HG03064 (cell line): ENCODE data around the gene NOL11.
"Not testable (repeated sequence)": the region's sequence is repeated elsewhere in the genome, so short reads cannot be mapped to it uniquely, and the experiment has no call there.

Source experiments
- ATAC-seq: cut with Tn5 transposase; IDR thresholded peaks from one replicate; pipeline ENCODE4 v1.9.1; 2021; ENCODE audit warnings: low read depth; ENCODE audit not compliant: unreplicated experiment

Gene NOL11

DNA sequence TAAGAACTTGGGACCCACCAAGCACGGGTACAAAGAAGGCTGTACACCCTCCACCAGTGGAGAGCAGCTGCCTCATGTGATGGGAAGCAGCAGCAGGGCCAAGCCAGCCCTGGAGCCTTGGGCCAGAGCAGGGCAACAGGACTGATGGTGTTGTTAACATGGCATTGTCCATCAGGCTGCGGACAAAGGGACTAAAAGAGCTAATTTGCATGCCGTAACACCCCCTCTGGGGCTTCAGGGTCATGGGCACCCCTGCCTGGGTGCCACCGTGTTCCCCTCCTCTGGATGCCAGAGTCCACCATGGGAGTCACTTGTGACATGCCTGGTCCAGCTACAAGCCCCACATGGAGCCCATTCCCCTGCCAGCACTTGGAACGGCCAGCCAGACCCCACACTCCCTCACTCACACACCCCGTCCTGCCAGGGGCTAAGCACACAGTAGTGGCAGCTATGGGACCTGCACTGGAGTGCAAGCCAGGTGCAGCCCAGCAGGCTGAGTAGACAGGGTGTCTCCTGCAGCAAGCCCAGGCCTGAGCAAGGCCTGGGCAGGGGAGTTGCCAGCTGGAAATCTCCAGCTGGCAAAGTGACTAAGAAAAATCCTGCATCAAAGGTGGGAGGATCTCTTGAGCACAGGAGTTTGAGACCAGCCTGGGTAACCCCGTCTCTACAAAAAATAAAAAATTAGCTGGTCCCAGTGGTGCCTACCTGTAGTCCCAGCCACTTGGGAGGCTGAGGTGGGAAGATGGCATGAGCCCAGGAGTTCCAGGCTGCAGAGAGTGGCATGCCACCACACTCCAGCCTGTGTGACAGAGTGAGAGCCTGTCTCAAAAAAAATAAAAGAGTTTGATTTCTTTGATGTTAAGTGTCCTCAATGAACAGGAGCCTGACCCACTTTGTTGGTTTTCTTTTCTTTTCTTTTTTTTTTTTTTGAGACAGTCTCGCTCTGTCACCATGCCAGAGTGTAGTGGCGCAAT is 33.7 kb downstream of the NOL11 start:
- ATAC-seq, result no peak

- not testable (repeated sequence) for ATAC-seq
Measured at GRCh38 chr17:67752160-67752559, 34.4 kb downstream of the NOL11 start.

GRCh38 chr17:67753026-67753425 is 35.3 kb downstream of the NOL11 start:
- ATAC-seq, result no peak

DNA sequence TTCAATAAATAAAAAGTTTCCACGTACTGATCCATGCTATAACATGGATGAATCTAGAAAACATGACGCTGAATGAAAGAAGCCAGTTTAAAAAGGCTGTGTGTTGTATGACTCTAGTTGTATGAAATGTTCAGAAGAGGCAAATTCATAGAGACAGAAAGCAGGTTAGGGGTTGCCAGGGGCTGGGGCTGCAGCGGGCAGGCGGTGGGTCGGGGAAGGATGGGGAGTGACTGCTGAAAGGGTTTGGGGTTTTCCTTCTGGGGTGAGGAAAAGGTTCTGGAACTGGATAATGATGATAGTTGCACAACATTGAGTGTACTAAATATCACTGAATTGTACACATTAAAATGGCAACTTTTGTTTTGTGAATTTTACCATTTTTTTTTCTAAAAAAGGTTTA is 36.3 kb downstream of the NOL11 start:
- no peak for ATAC-seq

- not testable (repeated sequence) for ATAC-seq
Measured at GRCh38 chr17:67754686-67755085, 37.0 kb downstream of the NOL11 start.

DNA sequence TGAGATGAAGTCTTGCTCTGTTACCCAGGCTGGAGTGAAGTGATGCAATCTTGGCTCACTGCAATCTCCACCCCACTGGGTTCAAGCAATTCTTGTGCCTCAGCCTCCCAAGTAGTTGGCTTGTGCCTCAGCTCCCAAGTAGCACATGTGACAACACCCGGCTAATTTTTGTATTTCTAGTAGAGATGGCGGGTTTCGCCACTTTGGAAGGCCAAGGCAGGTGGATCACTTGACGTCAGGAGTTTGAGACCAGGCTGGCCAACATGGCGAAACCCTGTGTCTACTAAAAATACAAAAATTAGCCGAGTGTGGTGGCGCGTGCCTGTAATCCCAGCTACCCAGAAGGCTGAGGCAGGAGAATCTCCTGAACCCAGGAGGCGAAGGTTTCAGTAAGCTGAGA is 39.0 kb downstream of the NOL11 start:
- not testable (repeated sequence) for ATAC-seq

DNA sequence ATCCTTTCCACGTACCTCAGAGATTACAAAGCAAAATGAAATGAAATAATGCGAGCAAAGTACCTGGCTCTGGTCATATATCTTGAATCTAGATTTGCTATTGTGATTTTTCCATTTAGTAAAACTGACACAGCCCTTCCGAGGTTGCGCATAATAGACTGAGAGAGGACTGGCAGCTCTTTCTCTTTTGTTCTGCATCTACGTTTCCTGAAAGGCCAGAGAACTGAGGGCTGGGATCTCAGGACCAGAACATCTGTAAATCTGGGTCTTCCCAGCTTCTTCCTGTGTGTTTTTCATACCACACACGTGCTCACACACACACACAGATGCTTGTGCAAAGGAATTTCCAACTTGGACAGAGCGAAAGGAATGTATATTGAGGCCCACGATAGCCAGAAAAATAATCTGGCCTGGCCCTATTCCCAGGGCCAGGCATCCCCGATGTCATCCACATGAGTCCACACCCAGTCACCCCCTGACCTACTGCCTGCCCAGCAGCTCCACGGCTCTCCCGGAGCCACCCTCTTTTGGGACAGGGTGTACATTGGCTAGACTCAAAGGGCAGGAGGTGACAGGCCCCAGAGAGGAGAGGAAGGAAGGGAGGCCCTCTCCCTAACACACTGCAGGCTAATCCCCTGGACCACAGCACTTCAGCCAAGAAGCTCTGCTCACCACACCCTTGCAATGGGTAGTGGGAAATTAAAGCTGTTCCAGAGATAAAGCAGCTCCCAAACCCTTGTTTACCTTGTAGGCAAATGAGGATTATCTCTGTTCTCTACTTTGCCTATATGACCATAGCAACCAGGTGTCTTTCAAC is 41.8 kb downstream of the NOL11 start:
- ATAC-seq, result no peak

- no peak for ATAC-seq
Measured at GRCh38 chr17:67765623-67766022, 47.9 kb downstream of the NOL11 start.

DNA sequence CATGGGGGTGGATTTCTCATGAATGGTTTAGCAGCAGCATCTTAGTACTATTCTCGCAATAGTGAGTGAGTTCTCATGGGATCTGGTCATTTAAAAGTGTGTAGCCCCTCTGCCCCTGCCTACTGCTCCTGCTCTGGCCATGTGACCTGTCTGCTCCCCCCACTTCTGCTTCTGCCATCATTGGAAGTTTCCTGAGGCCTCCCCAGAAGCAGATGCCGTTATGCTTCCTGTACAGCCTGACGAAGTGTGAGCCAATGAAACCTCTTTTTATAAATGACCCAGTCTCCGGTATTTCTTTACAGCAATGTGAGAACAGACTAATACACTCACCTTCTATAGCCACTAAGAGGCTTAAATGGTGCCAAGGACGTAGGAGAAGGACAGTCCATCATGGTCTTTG is 51.5 kb downstream of the NOL11 start:
- no peak for ATAC-seq

GRCh38 chr17:67770539-67770938 is 52.8 kb downstream of the NOL11 start:
- ATAC-seq, result no peak

DNA sequence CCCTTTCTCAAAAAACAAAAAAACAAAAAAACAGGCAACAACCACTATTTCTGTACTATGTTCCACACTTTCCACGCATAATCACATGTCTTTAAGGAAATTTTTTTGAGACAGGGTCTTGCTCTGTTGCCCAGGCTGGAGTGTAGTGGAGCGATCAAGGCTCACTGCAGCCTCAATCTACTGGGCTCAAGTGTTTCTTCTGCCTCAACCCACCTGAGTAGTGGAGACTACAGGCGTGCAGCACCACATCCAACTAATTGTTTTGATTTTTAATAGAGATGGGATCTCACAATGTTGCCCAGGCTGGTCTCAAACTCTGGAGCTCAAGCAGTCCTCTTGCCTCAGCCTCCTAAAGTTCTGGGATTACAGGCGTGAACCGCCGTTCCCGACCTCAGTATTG is 54.9 kb downstream of the NOL11 start:
- ATAC-seq, result no peak

GRCh38 chr17:67773246-67773645 is 55.5 kb downstream of the NOL11 start:
- no peak for ATAC-seq

DNA sequence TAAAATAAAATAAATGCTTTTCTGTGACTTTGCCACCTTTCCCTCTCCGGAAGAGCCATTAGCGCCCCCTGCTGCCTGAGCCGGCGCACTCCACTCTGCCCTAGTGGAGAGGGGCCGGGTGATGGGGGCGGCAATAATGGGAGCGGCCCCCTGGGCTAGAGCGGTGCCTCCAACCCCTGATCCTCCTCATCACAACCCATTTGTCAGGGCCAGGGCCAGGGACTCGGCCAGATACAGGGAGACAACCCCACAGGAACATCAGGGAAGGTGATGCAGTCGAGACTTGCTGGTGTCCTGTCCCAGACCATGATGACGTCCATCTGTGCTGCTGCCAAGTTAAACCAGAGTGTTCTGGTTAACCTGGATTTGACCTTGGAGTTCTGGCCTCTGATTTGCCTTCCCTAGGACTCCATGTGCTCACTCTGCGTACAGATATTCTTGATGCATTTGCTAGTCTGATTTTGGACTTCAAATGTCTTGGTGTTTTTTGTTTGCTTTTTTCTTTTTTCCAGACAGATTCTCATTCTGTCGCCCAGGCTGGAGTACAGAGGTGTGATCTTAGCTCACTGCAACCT is 61.4 kb downstream of the NOL11 start:
- no peak for ATAC-seq

- ATAC-seq, result no peak
Measured at GRCh38 chr17:67784364-67785121, 66.8 kb downstream of the NOL11 start.

DNA sequence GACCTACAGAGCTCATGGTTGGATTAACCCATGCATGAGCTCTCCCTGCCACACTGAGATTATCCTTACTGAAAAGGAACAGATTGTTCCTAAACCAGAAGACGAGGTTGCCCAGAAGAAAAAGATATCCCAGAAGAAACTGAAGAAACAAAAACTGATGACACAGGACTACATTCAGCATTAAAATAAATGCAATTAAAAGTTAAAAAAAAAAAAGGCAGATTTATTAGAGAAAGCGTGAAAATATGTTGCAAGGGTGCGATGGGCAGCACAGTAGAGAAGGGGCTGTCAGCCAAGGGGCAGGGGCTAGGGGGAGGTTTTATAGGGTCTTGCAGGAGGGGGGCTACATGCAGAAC is 67.4 kb downstream of the NOL11 start:
- ATAC-seq, result no peak

- ATAC-seq, result no peak
Measured at GRCh38 chr17:67785504-67785903, 67.8 kb downstream of the NOL11 start.
